NCI-H748 (cell line): ENCODE measurements around the gene TP53TG3C.
"Not testable (repeated sequence)": the region's sequence is repeated elsewhere in the genome, so short reads cannot be mapped to it uniquely, and the experiment has no call there.

Source experiments
- DNase-seq: peaks from one replicate; lab custom pipeline; 2025; ENCODE audit not compliant: unreplicated experiment; lab: John Stamatoyannopoulos, UW

The TP53TG3C gene

DNA sequence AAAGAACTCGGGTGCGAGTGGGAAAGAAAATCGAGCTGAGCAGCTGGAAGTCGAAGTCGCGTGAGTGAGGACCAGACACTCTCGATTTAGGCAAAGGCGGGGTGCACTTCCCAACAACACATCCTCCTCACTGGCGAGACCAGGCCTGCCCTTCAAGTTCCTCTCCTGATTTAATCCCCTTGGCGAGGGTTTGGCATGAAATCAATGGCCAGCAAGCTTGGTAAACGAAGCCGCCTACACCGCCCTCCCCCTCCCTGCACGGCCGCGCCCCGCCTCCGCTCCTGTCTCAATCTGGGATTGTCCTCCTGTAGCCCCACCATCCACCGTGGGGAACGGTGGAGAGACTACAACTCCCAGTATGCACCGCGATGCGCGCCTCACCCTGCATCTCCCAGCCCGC lies at the start of gene TP53TG3C:
Gene TP53TG3C (plus strand): TSS at position 301 of the 400 bp plus-strand sequence. CDS start 68 bp downstream, at position 369.
- DNase-seq = not testable (repeated sequence)
